ENCODE results near the gene AQP12B.
"Not testable (repeated sequence)": the region's sequence is repeated elsewhere in the genome, so short reads cannot be mapped to it uniquely, and the experiment has no call there.

The AQP12B gene

DNA sequence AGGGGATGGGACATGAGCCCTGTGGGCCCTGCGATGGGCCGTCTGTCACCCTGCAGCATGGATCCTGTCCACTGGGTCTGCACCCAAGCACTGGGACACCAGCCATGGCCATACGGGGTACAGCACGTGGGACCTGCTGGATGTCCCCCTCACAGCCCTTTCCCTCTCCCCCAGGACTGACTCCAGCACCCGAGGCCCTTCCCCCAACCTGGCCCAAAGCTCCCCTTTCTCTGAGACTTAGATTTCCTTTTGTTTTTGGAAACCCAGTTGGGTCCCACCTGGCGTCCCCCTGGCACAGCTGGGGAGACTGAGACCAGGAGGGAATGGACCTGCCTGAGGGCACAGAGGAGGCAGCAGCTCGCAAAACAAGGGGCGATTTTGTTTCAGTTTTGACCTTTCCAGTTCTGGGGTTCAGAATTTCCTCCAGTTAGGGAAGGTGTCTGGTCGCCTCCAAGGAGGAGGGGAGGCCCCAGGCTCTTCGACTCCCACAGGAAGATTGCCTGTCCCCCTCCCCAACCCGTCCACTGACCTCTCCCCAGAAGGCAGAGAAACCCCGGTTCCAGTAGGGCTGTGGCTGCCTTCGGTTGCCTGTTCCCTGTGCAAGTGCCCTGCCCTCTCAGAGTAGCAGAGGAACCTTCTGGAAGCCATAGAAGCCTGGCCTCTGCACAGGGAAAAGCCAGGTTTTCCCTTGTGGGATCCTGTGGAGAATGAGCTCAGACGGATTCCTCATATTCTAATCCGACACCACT is 1.5 kb upstream of the AQP12B start:
- H3K79me1 ChIP-seq (ENCODE audit: low read length); H4K8ac ChIP-seq (ENCODE audit: low read depth, low read length); H3K79me2 ChIP-seq (ENCODE audit: control insufficient read depth, insufficient read depth, low read length); H3K23ac ChIP-seq (ENCODE audit: low read length); H3K9ac ChIP-seq (ENCODE audit: low read length); H2AK5ac ChIP-seq (ENCODE audit: low read length); H3K27me3 ChIP-seq (ENCODE audit: insufficient read depth, low read length, poor library complexity); H3K4ac ChIP-seq (ENCODE audit: low read depth, low read length); H3K18ac ChIP-seq (ENCODE audit: low read length); H3K27ac ChIP-seq (ENCODE audit: low read depth, low read length); H3K4me1 ChIP-seq (ENCODE audit: control insufficient read depth, low read depth, low read length); H3K36me3 ChIP-seq (ENCODE audit: control insufficient read depth, insufficient read depth, low read length); H3K4me3 ChIP-seq (ENCODE audit: low read length); DNase-seq; H4K5ac ChIP-seq (ENCODE audit: low read length); H2BK120ac ChIP-seq (ENCODE audit: low read depth, low read length); H3K4me2 ChIP-seq (ENCODE audit: low read length); H2BK15ac ChIP-seq (replicated peaks; ENCODE audit: low read depth); H2BK5ac ChIP-seq (ENCODE audit: low read length); H3K56ac ChIP-seq (ENCODE audit: low read length): not testable (repeated sequence)
- WGBS (ENCODE audit: extremely low coverage, insufficient coverage, low lambda C conversion rate): no CpG with 5 or more reads among the region's 15 CpGs

DNA sequence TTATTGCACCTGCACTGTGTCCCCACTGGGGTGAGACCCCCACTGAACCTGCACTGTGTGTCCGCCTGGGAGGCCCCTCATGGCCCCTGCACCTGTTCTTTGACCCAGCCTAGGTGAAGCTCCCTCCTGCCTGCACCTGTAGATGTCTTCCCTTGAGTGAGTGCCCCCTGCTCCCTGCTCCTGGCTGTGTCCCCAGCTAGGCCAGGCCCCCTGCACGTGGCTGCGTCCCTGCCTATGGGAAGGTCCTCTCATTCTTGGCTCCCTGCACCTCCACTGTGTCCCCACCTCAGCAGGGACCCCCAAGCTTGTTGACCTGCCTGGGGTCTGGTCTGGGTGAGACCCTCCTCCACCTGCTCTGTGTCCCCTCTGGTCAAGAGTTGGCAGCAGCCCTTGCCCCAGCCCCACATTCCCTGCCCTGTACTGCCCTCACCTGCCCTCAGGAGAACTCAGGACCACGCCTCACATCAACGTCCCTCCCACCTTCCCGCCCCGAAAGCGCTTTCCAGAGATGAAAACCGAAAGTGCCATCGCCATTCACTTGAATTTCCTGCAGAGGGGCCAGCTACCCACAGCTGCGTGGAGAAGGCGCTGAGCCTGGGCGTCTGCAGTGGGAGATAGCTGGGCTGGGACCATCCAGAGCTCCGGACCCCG is 769 bp upstream of the AQP12B start:
- not testable (repeated sequence) for H3K18ac ChIP-seq (ENCODE audit: low read length); H2BK5ac ChIP-seq (ENCODE audit: low read length); DNase-seq; H4K8ac ChIP-seq (ENCODE audit: low read depth, low read length); H3K4me1 ChIP-seq (ENCODE audit: control insufficient read depth, low read depth, low read length); H2BK120ac ChIP-seq (ENCODE audit: low read depth, low read length); H3K79me1 ChIP-seq (ENCODE audit: low read length); H3K4me3 ChIP-seq (ENCODE audit: low read length); H3K9ac ChIP-seq (ENCODE audit: low read length); H2BK15ac ChIP-seq (replicated peaks; ENCODE audit: low read depth); H4K5ac ChIP-seq (ENCODE audit: low read length); H3K36me3 ChIP-seq (ENCODE audit: control insufficient read depth, insufficient read depth, low read length); H3K56ac ChIP-seq (ENCODE audit: low read length); H3K79me2 ChIP-seq (ENCODE audit: control insufficient read depth, insufficient read depth, low read length); H2AK5ac ChIP-seq (ENCODE audit: low read length); H3K27ac ChIP-seq (ENCODE audit: low read depth, low read length); H3K4me2 ChIP-seq (ENCODE audit: low read length); H3K4ac ChIP-seq (ENCODE audit: low read depth, low read length); H3K27me3 ChIP-seq (ENCODE audit: insufficient read depth, low read length, poor library complexity); H3K23ac ChIP-seq (ENCODE audit: low read length)
- no CpG with 5 or more reads among the region's 15 CpGs for WGBS (ENCODE audit: extremely low coverage, insufficient coverage, low lambda C conversion rate)

DNA sequence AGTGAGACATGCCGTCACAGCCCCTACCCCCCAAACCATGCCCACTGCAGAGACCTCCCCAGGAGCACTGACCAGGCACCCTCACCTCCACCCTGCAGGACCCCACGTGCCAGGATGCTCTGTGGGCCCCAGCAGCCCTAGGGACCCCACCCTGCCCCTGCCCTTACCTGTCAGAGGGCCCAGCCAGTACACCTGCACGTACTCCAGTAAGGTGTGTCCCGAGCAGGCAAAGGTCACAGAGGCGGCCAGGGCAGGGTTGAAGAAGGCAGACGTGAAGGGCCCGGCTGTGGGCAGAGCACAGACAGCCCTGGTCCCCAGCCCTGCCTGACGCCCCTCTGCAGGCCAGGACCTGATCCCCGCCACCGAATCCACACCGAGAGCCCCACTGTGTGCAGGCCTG is 2.5 kb downstream of the AQP12B start:
- H2AK5ac ChIP-seq (ENCODE audit: low read length); H3K18ac ChIP-seq (ENCODE audit: low read length); H3K27me3 ChIP-seq (ENCODE audit: insufficient read depth, low read length, poor library complexity); H3K79me2 ChIP-seq (ENCODE audit: control insufficient read depth, insufficient read depth, low read length); H3K4me3 ChIP-seq (ENCODE audit: low read length); H3K79me1 ChIP-seq (ENCODE audit: low read length); H2BK120ac ChIP-seq (ENCODE audit: low read depth, low read length); H3K4me1 ChIP-seq (ENCODE audit: control insufficient read depth, low read depth, low read length); H3K23ac ChIP-seq (ENCODE audit: low read length); DNase-seq; H3K4ac ChIP-seq (ENCODE audit: low read depth, low read length); H3K4me2 ChIP-seq (ENCODE audit: low read length); H3K56ac ChIP-seq (ENCODE audit: low read length); H3K9ac ChIP-seq (ENCODE audit: low read length); H3K27ac ChIP-seq (ENCODE audit: low read depth, low read length); H4K5ac ChIP-seq (ENCODE audit: low read length); H4K8ac ChIP-seq (ENCODE audit: low read depth, low read length); H2BK5ac ChIP-seq (ENCODE audit: low read length); H3K36me3 ChIP-seq (ENCODE audit: control insufficient read depth, insufficient read depth, low read length); H2BK15ac ChIP-seq (replicated peaks; ENCODE audit: low read depth): not testable (repeated sequence)
- no CpG with 5 or more reads among the region's 11 CpGs for WGBS (ENCODE audit: extremely low coverage, insufficient coverage, low lambda C conversion rate)

DNA sequence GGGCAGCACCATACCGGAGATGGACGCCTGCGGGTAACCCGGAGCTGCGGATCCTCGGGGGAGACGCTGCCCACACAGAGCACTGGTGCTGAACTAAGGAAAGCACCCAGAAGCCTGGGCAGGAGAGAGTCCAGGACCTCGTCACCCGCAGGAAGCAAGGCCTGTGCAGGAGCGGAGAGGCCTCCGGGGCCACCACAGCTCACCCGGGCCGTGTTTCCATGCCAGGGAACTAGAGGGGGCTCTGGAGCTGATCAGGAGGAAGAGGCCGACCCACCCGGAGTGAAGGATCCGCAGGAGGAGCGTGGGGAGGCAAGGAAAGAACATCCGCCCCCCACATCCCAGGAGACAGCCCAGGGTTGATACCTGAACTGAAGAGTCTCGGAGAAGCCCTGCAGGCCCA is 3.8 kb downstream of the AQP12B start:
- not testable (repeated sequence) for H3K4ac ChIP-seq (ENCODE audit: low read depth, low read length); H3K4me3 ChIP-seq (ENCODE audit: low read length); H3K27ac ChIP-seq (ENCODE audit: low read depth, low read length); H3K18ac ChIP-seq (ENCODE audit: low read length); H2AK5ac ChIP-seq (ENCODE audit: low read length); H3K79me1 ChIP-seq (ENCODE audit: low read length); H2BK120ac ChIP-seq (ENCODE audit: low read depth, low read length); H2BK15ac ChIP-seq (replicated peaks; ENCODE audit: low read depth); H2BK5ac ChIP-seq (ENCODE audit: low read length); H3K9ac ChIP-seq (ENCODE audit: low read length); H3K36me3 ChIP-seq (ENCODE audit: control insufficient read depth, insufficient read depth, low read length); H3K27me3 ChIP-seq (ENCODE audit: insufficient read depth, low read length, poor library complexity); H3K56ac ChIP-seq (ENCODE audit: low read length); H3K23ac ChIP-seq (ENCODE audit: low read length); H3K4me2 ChIP-seq (ENCODE audit: low read length); H4K8ac ChIP-seq (ENCODE audit: low read depth, low read length); H3K4me1 ChIP-seq (ENCODE audit: control insufficient read depth, low read depth, low read length); DNase-seq; H4K5ac ChIP-seq (ENCODE audit: low read length); H3K79me2 ChIP-seq (ENCODE audit: control insufficient read depth, insufficient read depth, low read length)
- WGBS (ENCODE audit: extremely low coverage, insufficient coverage, low lambda C conversion rate): no CpG with 5 or more reads among the region's 19 CpGs

DNA sequence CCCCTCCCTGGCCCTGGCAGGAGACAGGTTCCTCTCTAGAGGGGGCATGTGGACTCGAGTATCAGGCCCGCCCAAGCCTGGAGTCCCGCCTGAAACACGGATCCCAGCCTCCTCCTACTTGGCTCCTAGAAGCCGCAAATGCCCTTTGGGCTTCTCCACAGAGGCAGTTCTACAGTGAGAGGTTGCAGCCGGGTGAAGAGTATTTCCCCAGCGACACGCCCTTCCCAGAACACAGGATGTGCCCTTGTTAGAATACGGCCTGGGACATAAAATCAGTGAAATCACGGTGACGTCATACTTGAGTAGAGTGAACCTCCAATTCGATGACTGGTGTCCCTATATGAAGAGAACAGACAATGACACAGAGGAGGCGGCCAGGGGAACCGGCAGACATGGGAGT is 4.6 kb downstream of the AQP12B start:
- not testable (repeated sequence) for H2BK120ac ChIP-seq (ENCODE audit: low read depth, low read length); H3K27ac ChIP-seq (ENCODE audit: low read depth, low read length); H3K4me2 ChIP-seq (ENCODE audit: low read length); H3K18ac ChIP-seq (ENCODE audit: low read length); H3K79me2 ChIP-seq (ENCODE audit: control insufficient read depth, insufficient read depth, low read length); H3K4me3 ChIP-seq (ENCODE audit: low read length); H2BK5ac ChIP-seq (ENCODE audit: low read length); H2AK5ac ChIP-seq (ENCODE audit: low read length); H3K27me3 ChIP-seq (ENCODE audit: insufficient read depth, low read length, poor library complexity); H3K79me1 ChIP-seq (ENCODE audit: low read length); H3K36me3 ChIP-seq (ENCODE audit: control insufficient read depth, insufficient read depth, low read length); H4K5ac ChIP-seq (ENCODE audit: low read length); H3K56ac ChIP-seq (ENCODE audit: low read length); DNase-seq; H2BK15ac ChIP-seq (replicated peaks; ENCODE audit: low read depth); H4K8ac ChIP-seq (ENCODE audit: low read depth, low read length); H3K9ac ChIP-seq (ENCODE audit: low read length); H3K4me1 ChIP-seq (ENCODE audit: control insufficient read depth, low read depth, low read length); H3K23ac ChIP-seq (ENCODE audit: low read length); H3K4ac ChIP-seq (ENCODE audit: low read depth, low read length)
- no CpG with 5 or more reads among the region's 14 CpGs for WGBS (ENCODE audit: extremely low coverage, insufficient coverage, low lambda C conversion rate)

DNA sequence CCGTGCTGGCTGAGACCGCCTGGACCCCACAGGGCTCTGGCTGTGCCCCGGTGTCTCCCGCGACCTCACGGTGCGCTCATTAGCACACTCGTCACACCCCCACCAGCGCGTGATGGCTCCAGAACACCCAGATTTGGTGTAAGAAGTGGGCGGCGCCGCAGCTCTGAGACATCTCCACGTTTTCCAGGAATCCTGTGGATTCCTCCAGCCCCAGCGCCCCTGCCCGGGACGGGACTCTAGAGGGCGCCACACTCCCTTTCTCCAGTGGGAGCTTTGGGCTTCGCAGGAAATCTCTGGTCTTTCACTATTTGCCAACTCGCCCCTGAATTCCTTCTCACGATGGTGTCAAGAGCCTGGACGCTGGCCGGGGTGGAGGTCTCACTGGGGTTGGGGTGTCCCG is 7.3 kb downstream of the AQP12B start:
- not testable (repeated sequence) for H3K4ac ChIP-seq (ENCODE audit: low read depth, low read length); H3K4me1 ChIP-seq (ENCODE audit: control insufficient read depth, low read depth, low read length); H2BK15ac ChIP-seq (replicated peaks; ENCODE audit: low read depth); H4K5ac ChIP-seq (ENCODE audit: low read length); H3K9ac ChIP-seq (ENCODE audit: low read length); H3K18ac ChIP-seq (ENCODE audit: low read length); DNase-seq; H3K4me2 ChIP-seq (ENCODE audit: low read length); H2BK120ac ChIP-seq (ENCODE audit: low read depth, low read length); H3K23ac ChIP-seq (ENCODE audit: low read length); H3K56ac ChIP-seq (ENCODE audit: low read length); H2AK5ac ChIP-seq (ENCODE audit: low read length); H3K79me2 ChIP-seq (ENCODE audit: control insufficient read depth, insufficient read depth, low read length); H4K8ac ChIP-seq (ENCODE audit: low read depth, low read length); H3K79me1 ChIP-seq (ENCODE audit: low read length); H3K36me3 ChIP-seq (ENCODE audit: control insufficient read depth, insufficient read depth, low read length); H3K27me3 ChIP-seq (ENCODE audit: insufficient read depth, low read length, poor library complexity); H2BK5ac ChIP-seq (ENCODE audit: low read length); H3K4me3 ChIP-seq (ENCODE audit: low read length); H3K27ac ChIP-seq (ENCODE audit: low read depth, low read length)
- WGBS (ENCODE audit: extremely low coverage, insufficient coverage, low lambda C conversion rate): no CpG with 5 or more reads among the region's 24 CpGs

Data from mesendoderm (in vitro differentiated cells).